Central memory CD4-positive, alpha-beta T cell (primary cell): ENCODE results near the gene ASPHD2.
"Not testable (repeated sequence)": the region's sequence is repeated elsewhere in the genome, so short reads cannot be mapped to it uniquely, and the experiment has no call there.

ENCODE experiments used
- DNase-seq: peaks from one replicate; pipeline ENCODE4 v3.0.0; 2022
- total RNA-seq, 3 experiments: gene quantifications; one replicate each; lab custom pipeline; 2026; lab: John Stamatoyannopoulos, UW

Gene ASPHD2
- total RNA-seq, result 1.4 to 23.2 (median 9.5) reads per million in 3 experiments

GRCh38 chr22:26428515-26429457, at the start of gene ASPHD2:
TSS of gene ASPHD2 (plus strand) at chr22:26429260. CDS start at chr22:26433616, 4,356 bp downstream.
- peak; percentile 82 for DNase-seq

- DNase-seq, result no peak
Observed at GRCh38 chr22:26380072-26380830, 48.8 kb upstream of the ASPHD2 start.

GRCh38 chr22:26382782-26383181, 46.3 kb upstream of the ASPHD2 start:
- no peak for DNase-seq

- DNase-seq, result no peak
Observed at GRCh38 chr22:26383968-26384556, 45.0 kb upstream of the ASPHD2 start.

GRCh38 chr22:26385164-26385563, 43.9 kb upstream of the ASPHD2 start:
- DNase-seq, result no peak

GRCh38 chr22:26389125-26389524, 39.9 kb upstream of the ASPHD2 start:
- no peak for DNase-seq

- DNase-seq, result no peak
Observed at GRCh38 chr22:26391091-26391490, 38.0 kb upstream of the ASPHD2 start.

GRCh38 chr22:26391623-26392022, 37.4 kb upstream of the ASPHD2 start:
- no peak for DNase-seq

- no peak for DNase-seq
Observed at GRCh38 chr22:26393929-26394328, 35.1 kb upstream of the ASPHD2 start.

- no peak for DNase-seq
Observed at GRCh38 chr22:26394777-26395176, 34.3 kb upstream of the ASPHD2 start.

GRCh38 chr22:26395926-26396325, 33.1 kb upstream of the ASPHD2 start:
- DNase-seq, result no peak

GRCh38 chr22:26398741-26399153, 30.3 kb upstream of the ASPHD2 start:
- peak; percentile 37 for DNase-seq

- no peak for DNase-seq
Observed at GRCh38 chr22:26399289-26399688, 29.8 kb upstream of the ASPHD2 start.

- DNase-seq, result no peak
Observed at GRCh38 chr22:26401726-26402125, 27.3 kb upstream of the ASPHD2 start.

- DNase-seq, result no peak
Observed at GRCh38 chr22:26404851-26405421, 24.1 kb upstream of the ASPHD2 start.

- DNase-seq, result no peak
Observed at GRCh38 chr22:26406118-26406517, 22.9 kb upstream of the ASPHD2 start.

- DNase-seq, result not testable (repeated sequence)
Observed at GRCh38 chr22:26408562-26409220, 20.4 kb upstream of the ASPHD2 start.

GRCh38 chr22:26409719-26410335, 19.2 kb upstream of the ASPHD2 start:
- no peak for DNase-seq

- no peak for DNase-seq
Observed at GRCh38 chr22:26410386-26410785, 18.7 kb upstream of the ASPHD2 start.

- no peak for DNase-seq
Observed at GRCh38 chr22:26414347-26414746, 14.7 kb upstream of the ASPHD2 start.

- DNase-seq, result no peak
Observed at GRCh38 chr22:26416256-26416655, 12.8 kb upstream of the ASPHD2 start.
